Activated CD8-positive, alpha-beta memory T cell treated with anti-CD3 and anti-CD28 coated beads for 1 hour (primary cell): ENCODE results near the gene INPP4B.

ENCODE experiments used
- DNase-seq, 2 donors: peaks; one replicate each; pipeline ENCODE4 v3.0.0-alpha.2; 2020; ENCODE audit warnings: low read depth in 1 of 2; ENCODE audit errors: extremely low read depth in 1 of 2

The INPP4B gene

DNA sequence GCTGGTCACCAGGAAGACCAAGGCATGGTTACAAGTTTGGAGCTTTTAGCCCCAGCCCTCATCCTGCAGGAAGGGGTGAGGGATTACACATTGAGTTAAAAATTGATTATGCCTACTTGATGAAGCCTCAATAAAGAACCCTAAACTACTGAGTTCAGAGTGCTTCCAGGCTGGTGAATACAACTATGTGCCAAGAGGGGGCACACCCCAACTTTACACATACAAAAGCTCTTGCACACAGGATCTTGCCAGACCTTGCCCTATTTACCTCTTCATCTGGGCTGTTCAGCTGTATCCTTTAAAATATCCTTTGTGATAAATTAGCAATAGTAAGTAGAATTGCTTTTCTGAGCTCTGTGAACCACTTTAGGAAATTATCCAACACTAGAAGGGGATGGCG is 489.3 kb downstream of the INPP4B start:
- DNase-seq, result no peak

DNA sequence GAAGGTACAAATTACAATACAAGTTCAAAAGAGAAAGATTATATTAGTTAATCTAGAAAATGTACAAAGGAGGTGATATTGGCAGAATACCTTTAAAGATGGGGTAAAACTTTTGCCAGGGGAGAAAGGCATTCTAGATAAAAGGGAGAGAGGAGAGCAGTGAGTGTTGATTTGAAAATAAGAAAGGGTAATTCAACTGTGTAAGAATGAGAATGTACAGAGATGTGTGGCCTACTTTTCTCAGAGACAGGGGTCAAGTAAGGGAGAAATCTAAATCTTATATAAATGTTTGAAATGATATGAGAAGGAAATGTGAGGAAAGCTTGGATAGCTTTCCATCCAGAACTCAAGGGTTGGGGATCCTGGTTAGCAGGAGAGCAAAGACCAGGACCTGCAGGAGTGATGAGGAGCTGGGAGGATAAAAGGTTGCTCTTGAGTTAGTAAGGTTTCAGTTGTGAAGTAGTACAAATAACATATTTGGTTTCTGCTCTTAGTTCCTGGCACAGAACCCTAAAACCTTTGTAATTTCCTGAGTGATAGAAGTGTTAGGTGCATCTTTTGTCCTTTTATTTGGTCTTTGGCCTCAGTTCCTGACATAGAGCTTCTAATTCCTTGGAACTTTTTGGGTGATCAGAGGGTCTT is 489.9 kb downstream of the INPP4B start:
- DNase-seq, result no peak

DNA sequence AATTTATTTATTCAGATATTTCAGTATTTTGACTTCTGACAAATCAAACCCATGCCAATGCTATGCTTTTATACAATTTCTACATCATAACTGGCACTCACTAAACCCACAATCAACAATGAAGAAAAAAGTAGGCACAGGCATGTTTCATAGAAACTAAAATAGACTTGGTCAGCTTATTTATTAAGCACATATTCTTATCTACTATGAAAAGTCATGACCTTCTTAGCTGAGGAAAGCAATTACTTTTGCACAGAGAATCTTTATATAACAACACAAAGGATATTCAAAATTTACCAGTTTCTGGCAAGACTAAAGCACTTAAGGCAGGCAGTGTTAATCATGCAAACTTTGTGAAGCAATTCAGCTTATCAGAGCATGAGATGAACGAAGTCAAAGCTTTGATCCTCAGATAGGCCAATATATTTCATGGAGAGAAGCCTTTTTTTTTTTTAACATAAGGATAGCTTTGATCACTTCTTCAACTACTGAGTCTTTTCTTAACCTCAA is 490.6 kb downstream of the INPP4B start:
- no peak for DNase-seq

DNA sequence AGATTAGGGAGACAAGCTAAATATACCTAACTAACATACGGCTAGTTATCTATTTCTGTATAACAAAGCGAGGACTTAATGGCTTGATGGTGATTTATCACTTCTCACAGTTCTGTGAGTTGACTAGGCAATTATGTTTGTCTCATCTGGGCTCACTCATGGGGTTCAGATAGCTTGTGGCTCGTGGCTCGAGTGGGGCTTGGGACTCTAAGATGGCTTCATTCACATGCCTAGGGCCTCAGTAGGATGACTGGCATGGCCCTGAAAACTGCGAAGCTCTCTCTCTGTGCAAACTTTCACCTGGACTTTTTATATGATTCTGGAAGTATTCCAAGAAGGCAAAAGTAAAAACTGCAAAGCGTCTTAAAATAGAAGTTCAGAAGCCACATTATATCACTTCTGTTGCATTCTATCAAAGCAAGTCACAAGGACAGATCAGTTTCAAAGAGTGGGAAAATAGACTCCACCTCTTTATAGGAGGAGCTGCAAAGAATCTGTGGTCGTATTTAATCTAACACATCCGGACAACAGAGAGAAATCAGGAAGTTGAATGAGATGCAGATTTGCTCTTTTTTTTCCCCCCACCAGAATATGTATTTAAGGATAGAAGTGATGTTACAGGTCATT is 491.2 kb downstream of the INPP4B start:
- no peak for DNase-seq

DNA sequence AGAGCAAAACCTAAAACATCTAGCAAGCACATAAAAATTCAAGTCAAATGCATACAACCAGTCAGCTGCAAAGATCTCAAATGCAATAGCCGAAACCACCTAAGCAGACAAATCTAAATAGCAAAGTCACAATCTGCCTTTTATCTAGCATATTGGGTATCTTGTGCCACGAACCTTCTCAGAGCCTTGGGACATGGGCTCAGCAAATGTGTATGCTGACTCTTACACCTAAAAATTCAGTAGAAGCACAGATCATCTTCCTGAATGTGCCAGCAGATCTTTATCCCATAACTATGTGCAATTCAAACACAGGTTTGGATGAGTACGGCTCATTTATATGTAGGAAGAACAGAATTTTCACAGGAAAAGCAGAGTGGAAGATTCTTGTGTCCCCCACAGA is 492.1 kb downstream of the INPP4B start:
- DNase-seq, result no peak

DNA sequence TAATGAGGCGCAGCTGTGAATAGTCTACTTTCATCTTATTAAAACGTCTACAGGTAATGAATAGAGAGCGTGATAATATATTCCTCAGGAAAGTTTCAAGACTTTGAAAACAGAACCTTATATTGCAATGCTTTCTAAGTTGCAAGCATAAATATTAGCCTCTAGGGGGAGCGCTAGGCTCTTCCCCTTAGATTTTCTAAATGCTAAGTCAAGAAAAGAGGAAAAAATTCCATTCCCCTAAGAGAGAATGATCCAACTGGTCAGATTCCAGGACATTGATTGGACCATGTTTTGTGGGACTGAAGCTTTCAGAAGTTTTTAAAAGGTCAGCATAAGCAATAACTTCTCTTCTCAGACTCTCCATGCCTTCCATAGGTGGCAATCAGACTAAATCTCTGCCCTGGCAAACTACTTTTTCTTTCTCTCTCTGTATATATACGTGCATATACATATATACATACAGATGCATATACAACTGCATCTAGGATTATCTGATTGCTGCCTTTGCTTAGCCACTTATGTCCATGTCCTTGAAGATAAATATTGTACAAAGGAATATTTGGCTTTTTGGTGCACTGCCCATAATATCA is 492.9 kb downstream of the INPP4B start:
- no peak for DNase-seq

DNA sequence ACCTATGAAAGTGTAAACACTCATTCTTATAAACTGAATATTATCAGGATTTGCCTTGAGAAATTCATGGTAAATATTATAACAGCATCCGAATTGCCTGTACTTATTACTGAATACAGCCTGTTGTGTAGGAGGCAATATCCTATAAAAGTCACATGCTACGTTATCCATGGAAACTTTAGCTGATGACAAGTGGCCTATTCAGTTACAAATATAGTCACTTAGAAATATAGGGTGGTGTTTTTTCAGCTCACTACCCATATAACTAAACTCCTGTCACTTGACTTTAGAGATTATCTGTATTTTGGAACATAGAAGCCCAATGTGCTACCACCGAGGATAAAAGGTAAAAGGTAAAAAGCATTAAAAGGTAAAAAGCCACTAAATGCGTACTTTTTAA is 493.4 kb downstream of the INPP4B start:
- DNase-seq, result no peak

DNA sequence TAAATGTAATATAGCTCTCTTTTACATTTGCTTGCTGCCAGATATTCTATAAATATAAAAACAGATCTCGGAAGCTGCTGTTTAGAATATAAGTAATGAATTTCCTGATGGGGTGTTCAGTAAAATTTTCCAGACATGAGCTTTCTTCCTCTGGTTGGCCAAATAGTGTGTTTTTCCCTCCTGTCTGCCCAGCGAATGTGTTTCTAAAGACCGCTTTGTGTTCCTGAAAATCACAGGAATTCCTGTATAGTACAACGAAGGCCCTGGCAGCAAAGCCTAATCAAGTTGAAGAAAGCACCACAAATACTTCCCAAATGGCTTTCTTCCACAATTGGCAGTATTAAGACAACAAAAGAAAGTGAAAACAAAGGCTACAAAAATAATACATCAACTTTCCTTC is 494.1 kb downstream of the INPP4B start:
- no peak for DNase-seq

DNA sequence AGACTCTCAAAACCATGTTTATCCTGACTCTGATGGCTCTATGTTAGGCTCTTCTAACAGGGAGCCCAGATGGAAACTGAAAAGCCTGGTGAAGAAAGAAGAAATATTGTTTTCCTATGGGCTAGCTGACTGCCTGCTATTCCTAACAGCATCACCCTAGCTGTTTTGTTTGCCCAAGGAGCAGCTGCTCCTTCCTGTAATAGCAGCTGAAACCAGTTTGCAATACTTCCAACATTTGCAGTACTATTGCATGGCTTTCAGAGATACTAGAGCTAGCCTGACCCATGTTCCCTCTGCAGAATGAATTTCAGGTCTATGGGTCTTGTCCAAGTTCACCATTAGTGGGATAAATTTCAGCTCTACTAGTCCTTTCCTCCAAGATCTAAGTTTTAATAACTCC is 495.2 kb downstream of the INPP4B start:
- DNase-seq, result no peak

DNA sequence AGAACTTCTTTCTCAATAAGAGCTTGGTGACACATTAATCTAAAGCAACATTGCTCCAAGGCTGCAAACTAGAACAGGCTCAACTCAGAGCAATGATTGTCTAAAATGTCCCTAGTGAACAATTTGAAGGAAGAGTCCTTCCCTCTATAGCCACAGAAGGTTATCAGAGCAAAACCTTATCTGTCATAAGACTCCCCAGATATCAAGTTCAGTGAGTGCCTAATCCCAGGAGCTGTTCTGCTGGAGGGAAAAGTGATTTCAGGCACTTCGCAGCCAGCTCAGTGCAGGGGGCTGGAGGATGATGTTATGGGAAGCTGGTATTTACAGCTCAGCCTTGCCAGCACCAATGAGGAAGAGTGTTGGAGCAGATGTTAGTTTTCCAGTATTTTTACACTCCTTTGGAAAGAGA is 497.5 kb downstream of the INPP4B start:
- DNase-seq, result no peak

DNA sequence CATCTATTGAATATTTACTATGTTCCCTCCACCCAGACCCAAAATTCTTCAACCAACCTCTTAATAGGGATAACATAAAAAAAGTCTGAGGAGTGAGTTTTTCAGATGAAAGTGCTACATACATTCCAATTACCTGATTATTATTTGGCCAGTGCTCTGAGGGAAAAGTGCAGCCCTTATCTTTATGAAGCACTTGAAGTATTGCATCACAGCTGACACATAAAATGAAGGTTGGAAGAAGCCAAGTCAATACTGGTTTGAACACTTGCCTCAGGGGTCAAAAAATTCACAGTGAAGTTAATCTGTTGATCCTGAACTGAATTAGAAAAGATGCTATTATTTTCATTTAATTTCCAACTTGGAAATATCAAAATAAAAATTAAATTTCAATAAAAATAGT is 498.9 kb downstream of the INPP4B start:
- DNase-seq, result no peak

DNA sequence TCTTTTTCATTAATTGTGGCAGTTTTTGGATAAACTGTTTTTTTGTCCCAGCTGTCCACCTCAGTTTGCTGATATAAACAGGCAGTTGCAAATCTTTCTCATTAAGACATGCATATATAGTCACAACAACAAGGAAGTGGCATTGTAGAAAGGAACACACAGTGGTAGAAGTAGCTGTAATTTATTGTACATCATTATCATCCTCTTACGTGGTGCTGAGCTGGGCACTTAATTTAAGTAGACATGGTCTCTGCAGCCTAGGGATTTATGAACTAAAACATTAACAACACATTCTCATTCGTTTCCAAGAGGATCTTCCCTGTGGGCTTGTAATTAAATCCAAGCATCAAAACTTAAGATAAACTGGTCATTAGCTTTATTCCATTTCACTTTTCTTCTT is 500.2 kb downstream of the INPP4B start:
- DNase-seq, result no peak

DNA sequence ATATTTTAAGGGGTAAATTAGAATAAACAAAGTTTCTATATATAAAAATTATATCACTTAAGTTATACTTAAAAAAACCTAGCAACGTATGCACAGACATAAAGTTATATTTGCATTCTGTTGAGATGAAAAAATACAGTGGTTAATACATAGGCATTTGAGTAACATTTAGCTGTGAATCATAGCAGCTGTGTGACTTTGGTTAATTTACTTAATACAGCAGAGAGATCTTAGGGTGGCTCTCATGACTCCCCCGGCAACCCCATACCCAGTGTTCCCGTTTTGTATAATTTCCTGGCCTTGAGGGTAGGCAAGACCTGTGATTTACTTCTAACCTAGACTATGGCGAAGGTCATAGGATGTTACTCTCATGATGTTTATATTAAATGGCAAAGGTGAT is 504.8 kb downstream of the INPP4B start:
- no peak for DNase-seq

DNA sequence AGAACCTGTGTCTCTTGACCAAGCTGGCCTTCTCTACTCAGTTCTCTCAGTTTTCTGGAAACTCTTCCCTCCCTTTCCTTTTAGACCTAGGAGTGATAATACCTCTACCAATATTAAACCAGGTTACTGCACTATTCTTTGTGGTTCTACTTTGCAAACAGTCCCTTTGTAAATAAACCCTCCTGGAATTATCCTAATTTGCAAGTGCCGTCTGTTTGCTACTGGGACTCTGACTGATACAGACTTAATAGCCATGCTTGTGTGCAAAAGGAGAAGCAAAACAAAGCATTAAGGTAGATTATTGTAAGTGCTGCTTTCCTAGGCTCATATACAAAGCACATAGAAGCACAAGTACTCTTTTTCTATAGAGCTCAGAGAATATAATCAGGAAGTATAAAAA is 507.0 kb downstream of the INPP4B start:
- DNase-seq, result no peak

DNA sequence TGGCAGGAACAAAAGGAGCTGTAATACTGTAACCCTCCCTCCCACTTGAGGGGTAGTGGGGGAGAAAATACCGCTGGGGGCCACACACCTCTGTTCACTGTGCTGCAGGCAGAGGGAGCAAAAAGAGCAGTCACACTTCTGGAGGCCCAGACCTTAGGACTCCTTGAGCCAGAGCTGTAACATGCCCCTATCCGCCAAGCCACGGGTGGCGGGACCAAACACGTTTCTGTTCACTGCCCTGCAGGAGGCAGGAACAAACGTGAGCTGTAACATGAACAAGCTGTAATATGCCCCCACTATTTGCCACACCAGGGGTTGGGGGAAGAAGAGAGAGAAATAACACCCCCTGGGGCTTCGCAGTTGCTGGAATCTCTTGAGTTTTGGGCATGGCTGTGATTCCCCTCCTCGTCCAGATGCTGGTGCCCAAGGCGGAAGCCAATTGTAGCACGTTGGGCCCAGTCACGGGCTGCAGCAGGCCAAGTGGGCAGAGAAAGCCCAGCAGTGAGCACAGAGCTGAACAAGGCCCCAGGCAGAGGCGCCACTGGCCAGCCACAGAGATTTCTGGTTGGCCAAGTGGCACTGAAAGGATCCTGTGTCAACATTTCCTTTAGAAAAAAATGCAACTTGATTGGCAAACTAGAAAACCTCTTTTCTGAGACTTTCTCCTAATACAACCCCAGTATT is 509.7 kb downstream of the INPP4B start:
- no peak for DNase-seq

DNA sequence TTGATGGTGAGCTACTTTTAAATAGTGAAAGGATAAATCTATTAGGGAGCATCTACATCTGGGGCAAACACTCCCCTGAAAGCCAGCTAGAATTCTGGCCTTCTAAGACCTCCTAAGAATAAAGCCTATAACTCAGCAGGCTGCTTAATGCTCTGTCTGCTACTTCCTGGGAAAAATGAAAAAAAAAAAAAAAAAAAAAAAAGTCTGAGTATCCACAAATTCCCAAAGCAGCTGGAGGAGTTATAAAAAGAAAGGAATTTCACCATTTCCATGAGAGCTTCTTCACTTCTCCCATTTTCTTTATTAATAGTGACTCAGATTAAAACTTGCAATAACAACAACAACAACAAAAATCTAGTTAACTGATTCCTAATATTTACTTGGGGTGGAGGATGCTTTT is 511.2 kb downstream of the INPP4B start:
- no peak for DNase-seq

DNA sequence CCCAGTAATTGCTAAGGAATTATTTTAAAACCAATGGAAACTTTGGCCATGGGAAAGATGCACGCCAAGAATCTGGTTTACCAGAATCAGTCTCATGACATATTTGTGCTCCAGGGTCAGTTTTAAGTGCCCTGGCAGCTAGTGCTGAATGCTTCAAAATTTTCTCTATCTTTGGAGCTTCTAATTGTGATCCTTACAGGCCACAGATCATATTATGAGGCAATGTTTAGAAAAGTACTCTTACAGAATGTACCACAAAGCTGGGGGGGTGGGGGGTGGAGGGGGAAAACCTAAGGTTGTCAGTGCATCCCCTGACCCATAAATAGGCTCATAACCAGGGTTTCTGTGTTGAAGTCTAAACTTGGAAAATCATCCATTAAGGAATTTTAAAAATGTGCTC is 514.5 kb downstream of the INPP4B start:
- no peak for DNase-seq

DNA sequence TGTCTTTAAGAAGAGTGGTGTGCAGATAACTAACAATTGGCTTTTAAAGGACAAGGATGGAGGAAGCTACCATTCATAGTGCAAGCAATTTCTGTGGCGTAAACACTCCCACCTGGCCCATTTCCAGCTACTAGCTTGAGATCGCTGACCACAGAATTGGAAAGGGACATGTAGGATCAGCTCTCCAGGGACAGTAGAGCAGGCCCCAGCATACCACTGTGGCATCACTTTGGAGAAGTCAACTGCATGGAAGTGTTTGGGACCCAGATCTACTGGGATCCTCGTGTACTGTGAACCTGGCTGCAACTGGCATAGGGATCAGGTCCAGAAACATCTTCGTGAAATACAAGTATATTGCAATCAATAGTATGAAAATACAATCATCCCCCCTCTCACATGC is 515.0 kb downstream of the INPP4B start:
- DNase-seq, result no peak

DNA sequence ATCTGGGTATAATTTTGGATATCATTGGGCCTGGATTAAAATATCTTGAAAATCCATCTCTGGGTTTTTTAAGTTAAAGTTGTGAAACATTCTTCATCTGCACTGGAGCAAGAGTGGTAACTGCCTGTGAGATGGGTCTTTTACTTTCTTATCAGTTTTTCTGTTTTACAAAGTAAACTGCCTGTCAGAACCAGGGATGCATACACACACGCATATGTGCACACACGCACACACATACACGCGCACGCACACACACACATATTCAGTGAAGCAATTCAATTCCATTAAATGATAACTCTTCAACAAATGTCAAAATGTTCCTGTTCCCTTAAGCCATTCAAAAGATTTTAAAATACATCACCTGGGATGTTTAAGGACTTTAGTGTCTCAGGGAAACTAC is 515.8 kb downstream of the INPP4B start:
- no peak for DNase-seq

DNA sequence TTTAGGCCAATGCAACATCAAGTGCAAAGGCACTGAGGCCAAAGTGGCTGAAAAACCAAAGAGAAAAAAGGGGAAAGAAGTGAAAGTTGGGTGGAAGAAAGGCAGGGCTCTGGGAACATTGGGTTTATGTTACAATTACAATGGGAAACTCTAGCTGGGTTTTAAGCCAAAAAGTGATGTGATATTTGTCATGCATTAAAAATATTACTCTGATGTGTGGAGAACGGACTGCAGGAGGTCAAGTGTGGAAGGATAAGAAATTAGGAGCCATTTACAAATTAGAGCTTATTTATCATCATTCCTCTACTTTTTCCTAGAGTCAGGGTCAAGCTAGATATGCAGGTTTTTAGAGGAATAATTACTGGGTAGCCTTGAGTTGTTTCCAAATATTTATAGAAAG is 516.8 kb downstream of the INPP4B start:
- DNase-seq, result no peak

DNA sequence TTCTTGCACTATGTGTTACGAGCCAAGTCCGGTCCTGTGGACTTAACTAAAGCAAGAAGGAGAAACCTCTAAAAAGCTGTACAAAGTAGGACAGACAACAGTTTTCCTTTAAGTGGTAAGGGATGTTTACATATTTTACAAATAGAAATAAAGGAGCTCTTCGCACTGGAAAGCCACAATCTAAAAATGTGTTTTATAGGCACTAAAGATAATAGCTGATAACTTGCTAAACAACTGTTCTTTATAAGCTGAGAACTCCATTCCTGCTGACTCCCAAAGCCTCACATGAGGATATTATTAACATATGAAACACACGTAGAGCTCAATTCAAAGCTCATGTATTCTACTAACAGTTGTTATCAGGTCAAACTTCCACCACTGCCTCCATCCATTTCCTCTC is 519.9 kb downstream of the INPP4B start:
- no peak for DNase-seq

DNA sequence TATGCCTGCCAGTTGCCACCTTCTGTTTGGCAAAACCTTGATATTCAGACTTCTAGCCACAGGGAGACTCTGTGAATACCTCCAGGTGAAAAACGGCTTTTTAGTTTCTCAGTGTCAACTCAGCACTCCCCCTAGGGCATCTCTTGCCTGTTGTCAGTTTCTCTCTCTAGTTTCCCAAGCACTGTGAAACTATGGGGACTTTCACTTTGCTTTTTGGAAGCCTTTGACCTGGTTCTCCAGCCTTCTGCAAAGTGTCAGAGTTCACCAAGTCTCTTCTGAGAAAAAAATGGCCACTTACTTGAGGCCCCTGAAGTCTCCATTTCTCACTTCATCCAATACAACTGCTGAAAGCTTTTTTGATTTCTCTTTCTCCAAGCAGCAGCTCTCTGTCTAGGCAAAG is 521.5 kb downstream of the INPP4B start:
- no peak for DNase-seq
